HCT116 (cell line): ENCODE results near the gene NUDT14. TPM values are rescaled to one million over a fixed set of nuclear protein-coding genes. Genes with fewer than 3 reads are reported as not detected.

Experiments used
- ATAC-seq: fragments of 200-7000 bp; cut with Tn5 transposase; 2 replicates; pipeline ENCODE4 v1.9.1; 2020; ENCODE audit warnings: mild to moderate bottlenecking, moderate library complexity
- BruUV-seq: library from RNA; stranded (reverse); fragments of 400-500 nt; replicated peaks from 2 replicates; lab custom pipeline; 2021; lab: Mats Ljungman, UMichigan
- CTCF ChIA-PET: fragments of 300-600 bp; sonication (Branson Sonifier 250); formaldehyde crosslinking; loops from one replicate; lab custom pipeline; 2021; ENCODE audit warnings: antibody characterized with exemption; lab: Charles Lee
- POLR2A ChIA-PET: fragments of 300-600, 350-600 bp; sonication (Branson Sonifier 250); formaldehyde crosslinking; loops from one replicate; lab custom pipeline; 2021; ENCODE audit warnings: antibody characterized with exemption; lab: Charles Lee
- RAD21 ChIA-PET, 2 experiments: fragments of 300-600 bp; sonication (Branson Sonifier 250); formaldehyde crosslinking; loops; one replicate each; lab custom pipeline; 2023; ENCODE audit warnings: low total read pairs in 2 of 2; ENCODE audit not compliant: uncharacterized antibody in 2 of 2, unreplicated experiment in 2 of 2, low non-redundant PET in 1 of 2; lab: Charles Lee
- DNase-seq: peaks from one replicate; pipeline ENCODE4 v3.0.0-alpha.2; 2010; ENCODE audit warnings: low read depth, low spot score
- H2AFZ ChIP-seq: fragments of 200-600 bp; shearing (Covaris generic), sonication (generic); 2 replicates; pipeline ENCODE4 v1.6.1; 2017; ENCODE audit warnings: low read depth, mixed run types, mixed read lengths, antibody characterized with exemption, low read length; ENCODE audit not compliant: poor library complexity, severe bottlenecking
- H3K27ac ChIP-seq: 2 replicates; pipeline ENCODE4 v1.5.1; 2012; ENCODE audit warnings: low read depth, low read length
- H3K27me3 ChIP-seq: fragments of 200-600 bp; sonication (generic); 2 replicates; pipeline ENCODE4 v1.6.1; 2016; ENCODE audit warnings: mixed run types, low read length, mixed read lengths; ENCODE audit not compliant: insufficient read depth
- H3K36me3 ChIP-seq, 2 experiments: fragments of 200-500 bp in 1 of 2; fragments of 200-600 bp in 1 of 2; sonication (Bioruptor generic) in 1 of 2; sonication (generic) in 1 of 2; 2 replicates each; pipeline versions ENCODE4 v1.5.1 to v1.6.1; 2014 to 2016; ENCODE audit warnings: low read length in 2 of 2, inconsistent platforms in 1 of 2, mixed read lengths in 1 of 2, mixed run types in 1 of 2; ENCODE audit not compliant: insufficient read depth in 2 of 2, control insufficient read depth in 1 of 2
- H3K4me1 ChIP-seq, 2 experiments: fragments of 200-600 bp in 1 of 2; sonication (generic) in 1 of 2; 2 replicates each; pipeline versions ENCODE4 v1.5.1 to v1.6.1; 2012 to 2017; ENCODE audit warnings: low read length in 2 of 2, inconsistent platforms in 1 of 2, mild to moderate bottlenecking in 1 of 2, mixed read lengths in 1 of 2, mixed run types in 1 of 2, moderate library complexity in 1 of 2; ENCODE audit not compliant: insufficient read depth in 2 of 2, control insufficient read depth in 1 of 2
- H3K4me2 ChIP-seq: fragments of 200-600 bp; sonication (generic); 2 replicates; pipeline ENCODE4 v1.6.1; 2017; ENCODE audit warnings: mixed run types, low read length, mixed read lengths
- H3K4me3 ChIP-seq, 2 experiments: fragments of 200-600 bp in 1 of 2; sonication (generic) in 1 of 2; replicated peaks in 1 of 2; 2 replicates each; pipeline ENCODE4 v1.5.1; 2011 to 2016; ENCODE audit warnings: low read length in 2 of 2, control low read depth in 1 of 2, low read depth in 1 of 2, mild to moderate bottlenecking in 1 of 2, mixed read lengths in 1 of 2, mixed run types in 1 of 2
- H3K79me2 ChIP-seq: fragments of 200-600 bp; sonication (generic); 2 replicates; pipeline ENCODE4 v1.6.1; 2017; ENCODE audit warnings: mild to moderate bottlenecking, mixed run types, low read length, moderate library complexity, mixed read lengths; ENCODE audit not compliant: insufficient read depth
- H3K9ac ChIP-seq: fragments of 200-600 bp; sonication (generic); 2 replicates; pipeline ENCODE4 v1.6.1; 2016; ENCODE audit warnings: low read length, mixed read lengths
- H3K9me2 ChIP-seq: fragments of 200-600 bp; sonication (generic), shearing (Covaris generic); 2 replicates; pipeline ENCODE4 v1.6.1; 2017; ENCODE audit warnings: mixed run types, mild to moderate bottlenecking, moderate library complexity; ENCODE audit not compliant: insufficient read depth
- H3K9me3 ChIP-seq, 2 experiments: fragments of 200-500 bp in 1 of 2; fragments of 200-600 bp in 1 of 2; sonication (Bioruptor generic) in 1 of 2; sonication (generic) in 1 of 2; 2 replicates each; pipeline ENCODE4 v1.6.1; 2014 to 2017; ENCODE audit warnings: low read length in 2 of 2, mixed read lengths in 2 of 2, inconsistent platforms in 1 of 2, low read depth in 1 of 2, mild to moderate bottlenecking in 1 of 2, mixed run types in 1 of 2, moderate library complexity in 1 of 2; ENCODE audit not compliant: control insufficient read depth in 1 of 2, insufficient read depth in 1 of 2
- H4K20me1 ChIP-seq: fragments of 200-600 bp; sonication (generic), shearing (Covaris generic); 2 replicates; pipeline ENCODE4 v1.6.1; 2017; ENCODE audit warnings: mixed run types, mild to moderate bottlenecking, moderate library complexity; ENCODE audit not compliant: insufficient read depth
- ELF1 ChIP-seq: IDR thresholded peaks from 2 replicates; pipeline ENCODE4 v1.6.1; 2012; ENCODE audit warnings: low read depth, borderline replicate concordance
- EZH2 ChIP-seq: fragments of 200-600 bp; sonication (generic); IDR thresholded peaks from 2 replicates; pipeline ENCODE4 v1.6.1; 2017; ENCODE audit warnings: antibody characterized with exemption, mixed run types
- FOSL1 ChIP-seq: IDR thresholded peaks from 2 replicates; pipeline ENCODE4 v1.6.1; 2012; ENCODE audit warnings: low read depth
- JUND ChIP-seq: IDR thresholded peaks from 2 replicates; pipeline ENCODE4 v1.6.1; 2012
- POLR2AphosphoS5 ChIP-seq: IDR thresholded peaks from 2 replicates; pipeline ENCODE4 v1.6.1; 2011; ENCODE audit warnings: mild to moderate bottlenecking, low read depth, low read length, moderate library complexity
- RAD21 ChIP-seq: IDR thresholded peaks from 2 replicates; pipeline ENCODE4 v1.6.1; 2012; ENCODE audit warnings: low read depth, mild to moderate bottlenecking
- SIN3A ChIP-seq: IDR thresholded peaks from 2 replicates; pipeline ENCODE4 v1.6.1; 2012; ENCODE audit warnings: low read depth
- SP1 ChIP-seq: IDR thresholded peaks from 2 replicates; pipeline ENCODE4 v1.6.1; 2012; ENCODE audit warnings: low read depth
- SRF ChIP-seq: IDR thresholded peaks from 2 replicates; pipeline ENCODE4 v1.6.1; 2012; ENCODE audit warnings: low read depth
- YY1 ChIP-seq: IDR thresholded peaks from 2 replicates; pipeline ENCODE4 v1.6.1; 2011; ENCODE audit warnings: low read length, low read depth, moderate library complexity, mild to moderate bottlenecking; ENCODE audit not compliant: insufficient replicate concordance; ENCODE audit errors: extremely low read depth
- ZFX ChIP-seq: fragments of 450-650 bp; IDR thresholded peaks from 2 replicates; pipeline ENCODE4 v1.6.1; 2017
- intact Hi-C: fragments of 100-400 bp; cut with micrococcal nuclease; formaldehyde crosslinking; loops from 2 replicates; pipeline ENCODE4 v1.10.0; 2022
- total RNA-seq: library from RNA; stranded (reverse); gene quantifications from one replicate; pipeline ENCODE4 v1.2.1, GENCODE V29; 2021; ENCODE audit not compliant: unreplicated experiment
- TF ChIP-seq, protein P1 (sequence below): IDR thresholded peaks from 2 replicates; pipeline ENCODE4 v1.6.1; 2012

NUDT14 gene
- total RNA-seq, 1 experiment from 2014 or later: 56.1 TPM

DNA sequence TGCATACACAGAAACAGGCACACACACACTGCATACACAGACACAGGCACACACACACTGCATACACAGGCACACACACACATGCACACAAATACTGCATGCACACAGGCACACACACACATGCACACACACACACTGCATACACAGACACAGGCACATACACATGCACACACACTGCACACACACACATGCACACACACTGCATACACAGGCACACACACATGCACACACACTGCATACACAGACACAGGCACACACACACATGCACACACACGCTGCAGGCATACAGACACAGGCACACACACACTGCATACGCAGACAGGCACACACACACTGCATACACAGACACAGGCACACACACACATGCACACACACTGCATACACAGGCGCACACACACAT, 34.5 kb upstream of the NUDT14 start:
- TF ChIP-seq YY1: no peak
- no peak for TF ChIP-seq RAD21
- TF ChIP-seq SP1: no peak
- TF ChIP-seq FOSL1: no peak
- TF ChIP-seq EZH2: no peak
- no peak for TF ChIP-seq POLR2AphosphoS5
- no peak for TF ChIP-seq SRF
- TF ChIP-seq SIN3A: no peak
- TF ChIP-seq ELF1: no peak
- TF ChIP-seq, protein P1, sequence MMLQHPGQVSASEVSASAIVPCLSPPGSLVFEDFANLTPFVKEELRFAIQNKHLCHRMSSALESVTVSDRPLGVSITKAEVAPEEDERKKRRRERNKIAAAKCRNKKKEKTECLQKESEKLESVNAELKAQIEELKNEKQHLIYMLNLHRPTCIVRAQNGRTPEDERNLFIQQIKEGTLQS: no peak
- TF ChIP-seq JUND: no peak
- no peak overlapping the region for H3K4me3 ChIP-seq
- H3K27ac ChIP-seq: no peak overlapping the region
- DNase-seq: no peak
- no TSS peak for BruUV-seq
- ChIA-PET POLR2A (no interaction called here), CTCF (no interaction called here), RAD21 (no interaction called here)
- no peak overlapping the region for H3K4me2 ChIP-seq
- H3K4me1 ChIP-seq: no peaks in the 10 kb centered on the region
- no peak overlapping the region for H3K9ac ChIP-seq
- H3K9me3 ChIP-seq: no peaks in the 10 kb centered on the region
- H3K79me2 ChIP-seq: no peaks in the 10 kb centered on the region
- no peaks in the 10 kb centered on the region for H3K27me3 ChIP-seq
- ATAC-seq: no peak
- intact Hi-C loops: no loop called here
- peaks cover 0 to 5% of the 10 kb centered on the region in 2 experiments; a peak in 2 of 4 replicates for H3K36me3 ChIP-seq
- no peak overlapping the region for H2AFZ ChIP-seq
- no peaks in the 10 kb centered on the region for H4K20me1 ChIP-seq
- no peaks in the 10 kb centered on the region for H3K9me2 ChIP-seq

DNA sequence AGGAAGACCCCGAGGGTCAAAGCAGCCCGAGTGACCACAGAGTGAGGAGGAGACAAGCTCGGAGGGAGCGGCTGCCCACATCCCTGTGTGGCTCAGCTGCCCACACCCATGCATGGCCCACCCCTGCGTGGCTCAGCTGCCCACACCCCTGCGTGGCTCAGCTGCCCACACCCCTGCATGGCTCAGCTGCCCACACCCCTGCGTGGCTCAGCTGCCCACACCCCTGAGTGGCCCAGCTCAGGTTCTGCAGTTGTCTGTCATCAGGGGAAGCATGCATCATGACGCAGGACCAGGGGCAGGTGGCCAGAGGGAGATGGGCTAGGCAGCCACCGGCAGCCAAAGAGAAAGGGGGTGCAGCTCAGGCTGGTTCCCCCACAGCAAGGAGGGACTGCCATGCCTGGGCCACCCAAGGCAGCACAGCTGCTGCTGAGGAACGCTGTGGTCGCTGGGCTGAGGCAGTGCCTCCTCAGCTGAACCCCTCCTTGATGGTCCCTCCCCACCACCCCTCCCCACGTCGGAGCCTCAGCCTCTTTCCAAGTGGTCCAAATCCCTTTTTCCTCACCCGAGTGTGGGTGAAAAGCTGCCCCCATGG, 33.3 kb upstream of the NUDT14 start:
- Histone ChIP-seq H3K4me3 (no peak overlapping the region), H3K4me2 (no peak overlapping the region), H3K79me2 (no peaks in the 10 kb centered on the region), H3K9me3 (no peaks in the 10 kb centered on the region), H3K36me3 (peaks cover 0 to 5% of the 10 kb centered on the region in 2 experiments; a peak in 2 of 4 replicates), H3K9ac (no peak overlapping the region), H3K27ac (no peak overlapping the region), H3K4me1 (no peaks in the 10 kb centered on the region), H4K20me1 (no peaks in the 10 kb centered on the region), H3K27me3 (no peaks in the 10 kb centered on the region), H3K9me2 (no peaks in the 10 kb centered on the region), H2AFZ (no peak overlapping the region)
- ChIA-PET POLR2A (no interaction called here), CTCF (no interaction called here), RAD21 (no interaction called here)
- intact Hi-C loops: no loop called here
- ATAC-seq (no peak), DNase-seq (no peak)
- TF ChIP-seq ZFX: no peak
- BruUV-seq: no TSS peak
